ENCODE data around the gene KIF11.

KIF11 gene

GRCh38 chr10:92591550-92592022 is 1.3 kb upstream of the KIF11 start:
- Histone ChIP-seq H3K36me3 (no peaks in the 10 kb centered on the region), H3K4me1 (peaks cover 0 to 18% (median 10%) of the 10 kb centered on the region in 4 donors), H3K27ac (peak overlapping the region; percentile 90 to 92), H3K4me3 (peak overlapping the region; percentile 60 to 65), H3K27me3 (no peaks in the 10 kb centered on the region), H3K9me3 (no peaks in the 10 kb centered on the region)
- DNase-seq, result peak; percentile 92 to 97
- peak in 1 of 2 experiments; percentile 28 for TF ChIP-seq CTCF (IDR thresholded peaks at IDR 0.05)
- intact Hi-C loops (cut with DNase I; ENCODE audit: low total_unique reads), result loop anchor here (5.0 to 10.0 kb wide), 2 partner anchors 103 to 256 kb away; partner anchors contain the start of gene EXOC6

- DNase-seq, result no peak
- TF ChIP-seq CTCF (IDR thresholded peaks at IDR 0.05), result no peak
- H3K36me3 ChIP-seq, result no peaks in the 10 kb centered on the region
- H3K4me3 ChIP-seq, result peak overlapping the region; percentile 60 to 65
- H3K27ac ChIP-seq, result no peak overlapping the region
- intact Hi-C loops (cut with DNase I; ENCODE audit: low total_unique reads), result loop anchor here (5.0 to 10.0 kb wide), 2 partner anchors 101 to 253 kb away; partner anchors contain the start of gene EXOC6
- H3K4me1 ChIP-seq, result peaks cover 0 to 18% (median 10%) of the 10 kb centered on the region in 4 donors
- H3K27me3 ChIP-seq, result no peaks in the 10 kb centered on the region
- H3K9me3 ChIP-seq, result no peaks in the 10 kb centered on the region
Measured at GRCh38 chr10:92593619-92594588, 974 bp downstream of the KIF11 start.

GRCh38 chr10:92595505-92595904 is 2.6 kb downstream of the KIF11 start:
- H3K36me3 ChIP-seq, result no peaks in the 10 kb centered on the region
- H3K4me1 ChIP-seq, result peaks cover 0 to 18% (median 10%) of the 10 kb centered on the region in 4 donors
- DNase-seq, result no peak
- no peak overlapping the region for H3K4me3 ChIP-seq
- H3K27ac ChIP-seq, result no peak overlapping the region
- intact Hi-C loops (cut with DNase I; ENCODE audit: low total_unique reads), result loop anchor here (10.0 kb wide), 1 partner anchor 99 kb away; no protein-coding TSS in a partner anchor
- H3K27me3 ChIP-seq, result no peaks in the 10 kb centered on the region
- no peak for TF ChIP-seq CTCF (IDR thresholded peaks at IDR 0.05)
- H3K9me3 ChIP-seq, result no peaks in the 10 kb centered on the region

GRCh38 chr10:92598321-92598720 is 5.4 kb downstream of the KIF11 start:
- Histone ChIP-seq H3K36me3 (no peaks in the 10 kb centered on the region), H3K9me3 (no peaks in the 10 kb centered on the region), H3K27me3 (no peaks in the 10 kb centered on the region), H3K27ac (no peak overlapping the region), H3K4me3 (no peak overlapping the region), H3K4me1 (peaks cover 0 to 6% (median 4%) of the 10 kb centered on the region in 4 donors)
- intact Hi-C loops (cut with DNase I; ENCODE audit: low total_unique reads), result loop anchor here (10.0 kb wide), 1 partner anchor 96 kb away; no protein-coding TSS in a partner anchor
- DNase-seq, result no peak
- no peak for TF ChIP-seq CTCF (IDR thresholded peaks at IDR 0.05)

- intact Hi-C loops (cut with DNase I; ENCODE audit: low total_unique reads), result no loop called here
- Histone ChIP-seq H3K27me3 (no peaks in the 10 kb centered on the region), H3K4me3 (no peak overlapping the region), H3K36me3 (no peaks in the 10 kb centered on the region), H3K4me1 (no peaks in the 10 kb centered on the region), H3K27ac (no peak overlapping the region), H3K9me3 (no peaks in the 10 kb centered on the region)
- TF ChIP-seq CTCF (IDR thresholded peaks at IDR 0.05), result no peak
- no peak for DNase-seq
Measured at GRCh38 chr10:92604841-92605240, 11.9 kb downstream of the KIF11 start.
